Measurements from ENCODE around the gene SNRNP35. TPM values are rescaled to one million over a fixed set of nuclear protein-coding genes. Genes with fewer than 3 reads are reported as not detected.
"Not testable (repeated sequence)": the region's sequence is repeated elsewhere in the genome, so short reads cannot be mapped to it uniquely, and the experiment has no call there.

The SNRNP35 gene
- total RNA-seq, 1 experiment from 2014 or later = 18.0 TPM

- POLR2A ChIA-PET = no interaction called here
- H3K4me3 Mint-ChIP-seq (ENCODE audit: unreplicated experiment) = no peak overlapping the region
These were observed 33.5 kb downstream of the SNRNP35 start for GRCh38 chr12:123491481-123491880.

GRCh38 chr12:123492339-123493039 is 34.5 kb downstream of the SNRNP35 start:
- BruUV-seq (replicated peaks); intact Hi-C loops (cut with micrococcal nuclease); H3K4me1 Mint-ChIP-seq (ENCODE audit: insufficient read depth, unreplicated experiment); H3K4me3 Mint-ChIP-seq (ENCODE audit: unreplicated experiment); POLR2A ChIA-PET; H3K27ac Mint-ChIP-seq (ENCODE audit: low read depth, unreplicated experiment); H3K9me3 Mint-ChIP-seq (ENCODE audit: unreplicated experiment); DNase-seq (ENCODE audit: unreplicated experiment); CTCF ChIA-PET; H3K27me3 Mint-ChIP-seq (ENCODE audit: insufficient read depth, unreplicated experiment): not testable (repeated sequence)
- peaks cover 32% of the 10 kb centered on the region for H3K36me3 Mint-ChIP-seq (ENCODE audit: insufficient read depth, unreplicated experiment)

More at GRCh38 chr12:123491481-123491880, 33.5 kb downstream of the SNRNP35 start:
- intact Hi-C loops (cut with micrococcal nuclease) = no loop called here
- DNase-seq (ENCODE audit: unreplicated experiment) = no peak
- no peak for TF ChIP-seq CTCF (IDR thresholded peaks at IDR 0.05; ENCODE audit: unreplicated experiment)
- Mint-ChIP-seq H3K9me3 (ENCODE audit: unreplicated experiment) (no peaks in the 10 kb centered on the region), H3K4me1 (ENCODE audit: insufficient read depth, unreplicated experiment) (no peaks in the 10 kb centered on the region), H3K27me3 (ENCODE audit: insufficient read depth, unreplicated experiment) (no peaks in the 10 kb centered on the region), H3K36me3 (ENCODE audit: insufficient read depth, unreplicated experiment) (peaks cover 27% of the 10 kb centered on the region), H3K27ac (ENCODE audit: low read depth, unreplicated experiment) (no peak overlapping the region)
- no TSS peak for BruUV-seq (replicated peaks)
- CTCF ChIA-PET = interaction anchor here (0.6 kb wide), 1 partner anchor 90 kb away, joined by 3 read pairs; no protein-coding TSS in a partner anchor

- Mint-ChIP-seq H3K27ac (ENCODE audit: low read depth, unreplicated experiment) (no peak overlapping the region), H3K4me1 (ENCODE audit: insufficient read depth, unreplicated experiment) (no peaks in the 10 kb centered on the region), H3K36me3 (ENCODE audit: insufficient read depth, unreplicated experiment) (peaks cover 31% of the 10 kb centered on the region), H3K9me3 (ENCODE audit: unreplicated experiment) (no peaks in the 10 kb centered on the region), H3K4me3 (ENCODE audit: unreplicated experiment) (no peak overlapping the region), H3K27me3 (ENCODE audit: insufficient read depth, unreplicated experiment) (no peaks in the 10 kb centered on the region)
- POLR2A ChIA-PET = interaction anchor here (0.6 to 1.3 kb wide), 4 partner anchors 13 to 108 kb away, joined by 3 to 4 read pairs (median 3); partner anchors contain the start of gene DDX55
- CTCF ChIA-PET = interaction anchor here (0.7 to 1.9 kb wide), 3 partner anchors 13 to 140 kb away, joined by 3 to 5 read pairs (median 4); no protein-coding TSS in a partner anchor
- intact Hi-C loops (cut with micrococcal nuclease) = no loop called here
- no peak for TF ChIP-seq CTCF (IDR thresholded peaks at IDR 0.05; ENCODE audit: unreplicated experiment)
- BruUV-seq (replicated peaks) = no TSS peak
- no peak for DNase-seq (ENCODE audit: unreplicated experiment)
These were observed 36.3 kb downstream of the SNRNP35 start for GRCh38 chr12:123494124-123494851.

- Mint-ChIP-seq H3K27ac (ENCODE audit: low read depth, unreplicated experiment) (no peak overlapping the region), H3K4me3 (ENCODE audit: unreplicated experiment) (no peak overlapping the region), H3K9me3 (ENCODE audit: unreplicated experiment) (no peaks in the 10 kb centered on the region), H3K27me3 (ENCODE audit: insufficient read depth, unreplicated experiment) (no peaks in the 10 kb centered on the region), H3K4me1 (ENCODE audit: insufficient read depth, unreplicated experiment) (no peaks in the 10 kb centered on the region), H3K36me3 (ENCODE audit: insufficient read depth, unreplicated experiment) (peaks cover 31% of the 10 kb centered on the region)
- TF ChIP-seq CTCF (IDR thresholded peaks at IDR 0.05; ENCODE audit: unreplicated experiment) = no peak
- BruUV-seq (replicated peaks) = no TSS peak
- CTCF ChIA-PET = interaction anchor here (1.0 kb wide), 1 partner anchor 85 kb away, joined by 3 read pairs; no protein-coding TSS in a partner anchor
- DNase-seq (ENCODE audit: unreplicated experiment) = no peak
- intact Hi-C loops (cut with micrococcal nuclease) = no loop called here
- POLR2A ChIA-PET = no interaction called here
These were observed 39.1 kb downstream of the SNRNP35 start for GRCh38 chr12:123497065-123497464.
